SU-DHL-6 (cell line): ENCODE results near the gene RACGAP1.
"Not testable (repeated sequence)": the region's sequence is repeated elsewhere in the genome, so short reads cannot be mapped to it uniquely, and the experiment has no call there.

Experiments
- H2AFZ ChIP-seq: fragments of 200-600 bp; sonication (generic); 2 replicates; pipeline ENCODE4 v1.6.1; 2014; ENCODE audit warnings: low read depth, mild to moderate bottlenecking, moderate library complexity, mixed read lengths, antibody characterized with exemption, low read length; ENCODE audit not compliant: severe bottlenecking
- H3F3A ChIP-seq: fragments of 200-600 bp; shearing (Covaris generic); 2 replicates; pipeline ENCODE4 v1.6.0; 2016; ENCODE audit warnings: antibody characterized with exemption, mild to moderate bottlenecking; ENCODE audit not compliant: insufficient read depth
- H3K27ac ChIP-seq: fragments of 200-600 bp; sonication (generic); 2 replicates; pipeline ENCODE4 v1.5.1; 2016; ENCODE audit warnings: low read depth, mild to moderate bottlenecking, low read length, moderate library complexity, mixed read lengths
- H3K27me3 ChIP-seq: fragments of 200-600 bp; sonication (generic), shearing (Covaris generic); 2 replicates; pipeline ENCODE4 v1.6.0; 2014; ENCODE audit warnings: mild to moderate bottlenecking, low read length
- H3K36me3 ChIP-seq: fragments of 200-600 bp; sonication (generic); 2 replicates; pipeline ENCODE4 v1.6.1; 2014; ENCODE audit warnings: mild to moderate bottlenecking, low read length, mixed read lengths
- H3K4me2 ChIP-seq: fragments of 300-600, 200-600 bp; shearing (Covaris generic), sonication (generic); 2 replicates; pipeline ENCODE4 v1.6.0; 2014; ENCODE audit warnings: low read length, low read depth, mild to moderate bottlenecking; ENCODE audit not compliant: poor library complexity, severe bottlenecking
- H3K4me3 ChIP-seq: fragments of 200-600 bp; sonication (generic); 2 replicates; pipeline ENCODE4 v1.5.1; 2014; ENCODE audit warnings: antibody characterized with exemption, low read length, mild to moderate bottlenecking, mixed read lengths; ENCODE audit not compliant: insufficient read depth, poor library complexity, severe bottlenecking
- H3K79me2 ChIP-seq: fragments of 200-600 bp; sonication (generic); 2 replicates; pipeline ENCODE4 v1.6.1; 2014; ENCODE audit warnings: mild to moderate bottlenecking, low read length, moderate library complexity; ENCODE audit not compliant: insufficient read depth
- H3K9ac ChIP-seq: fragments of 200-600 bp; sonication (generic); 2 replicates; pipeline ENCODE4 v1.7.0; 2014; ENCODE audit warnings: mild to moderate bottlenecking, low read length
- H3K9me2 ChIP-seq: fragments of 200-600 bp; sonication (generic); replicated peaks from 2 replicates; pipeline ENCODE4 v1.6.1; 2014; ENCODE audit warnings: low read length; ENCODE audit not compliant: insufficient read depth
- H3K9me3 ChIP-seq: fragments of 200-600 bp; sonication (generic); 2 replicates; pipeline ENCODE4 v1.6.1; 2014; ENCODE audit warnings: low read length, mixed read lengths; ENCODE audit not compliant: insufficient read depth
- H4K20me1 ChIP-seq: fragments of 200-600 bp; sonication (generic); 2 replicates; pipeline ENCODE4 v1.6.1; 2014; ENCODE audit warnings: low read depth, mild to moderate bottlenecking, antibody characterized with exemption, low read length, moderate library complexity, mixed read lengths
- CTCF ChIP-seq: fragments of 200-600 bp; sonication (generic); IDR thresholded peaks from one replicate; pipeline ENCODE4 v1.5.1; 2017; ENCODE audit warnings: antibody characterized with exemption, mild to moderate bottlenecking, low read length, moderate library complexity; ENCODE audit not compliant: insufficient read depth, poor library complexity, severe bottlenecking
- EZH2phosphoT487 ChIP-seq: fragments of 200-600 bp; sonication (generic), shearing (Covaris generic); conservative IDR thresholded peaks from 2 replicates; pipeline ENCODE4 v1.6.1; 2018; ENCODE audit warnings: mild to moderate bottlenecking, antibody characterized with exemption, low read length, moderate library complexity, mixed read lengths

Gene RACGAP1

GRCh38 chr12:50003595-50003994 lies 21.7 kb downstream of the RACGAP1 start:
- no peak overlapping the region for H3K4me2 ChIP-seq
- no peak for TF ChIP-seq EZH2phosphoT487
- TF ChIP-seq CTCF, result no peak
- no peaks in the 10 kb centered on the region for H4K20me1 ChIP-seq
- H3K27ac ChIP-seq, result no peak overlapping the region
- H3K4me3 ChIP-seq, result no peak overlapping the region
- H3K9me3 ChIP-seq, result no peaks in the 10 kb centered on the region
- no peak overlapping the region for H2AFZ ChIP-seq
- H3K9me2 ChIP-seq, result no peaks in the 10 kb centered on the region
- no peaks in the 10 kb centered on the region; the same call in 1 of the 2 replicates for H3F3A ChIP-seq
- H3K9ac ChIP-seq, result no peak overlapping the region
- H3K27me3 ChIP-seq, result no peaks in the 10 kb centered on the region
- H3K79me2 ChIP-seq, result peaks cover 7% of the 10 kb centered on the region; the same call in 1 of the 2 replicates
- peaks cover 60% of the 10 kb centered on the region for H3K36me3 ChIP-seq

GRCh38 chr12:49998453-49998852 lies 26.8 kb downstream of the RACGAP1 start:
- no peak overlapping the region for H2AFZ ChIP-seq
- H3F3A ChIP-seq, result no peaks in the 10 kb centered on the region; the same call in 1 of the 2 replicates
- no peak overlapping the region for H3K27ac ChIP-seq
- no peaks in the 10 kb centered on the region for H3K9me3 ChIP-seq
- TF ChIP-seq EZH2phosphoT487 (no peak), CTCF (no peak)
- H3K9me2 ChIP-seq, result no peaks in the 10 kb centered on the region
- no peaks in the 10 kb centered on the region for H3K79me2 ChIP-seq
- no peak overlapping the region for H3K4me3 ChIP-seq
- H3K9ac ChIP-seq, result no peak overlapping the region
- H4K20me1 ChIP-seq, result no peaks in the 10 kb centered on the region
- no peak overlapping the region for H3K4me2 ChIP-seq
- H3K27me3 ChIP-seq, result no peaks in the 10 kb centered on the region
- peaks cover 47% of the 10 kb centered on the region for H3K36me3 ChIP-seq

GRCh38 chr12:49990273-49990672 lies 35.0 kb downstream of the RACGAP1 start:
- no peaks in the 10 kb centered on the region; the same call in 1 of the 2 replicates for H4K20me1 ChIP-seq

GRCh38 chr12:49989400-49989799 lies 35.9 kb downstream of the RACGAP1 start:
- H3K27me3 ChIP-seq, H3K9me2 ChIP-seq, H3K79me2 ChIP-seq, H3K27ac ChIP-seq, H4K20me1 ChIP-seq, H3K9me3 ChIP-seq, H3K4me3 ChIP-seq, H3K9ac ChIP-seq, H3F3A ChIP-seq, H3K4me2 ChIP-seq, H2AFZ ChIP-seq: not testable (repeated sequence)
- peaks cover 59% of the 10 kb centered on the region for H3K36me3 ChIP-seq

More at GRCh38 chr12:49990273-49990672, 35.0 kb downstream of the RACGAP1 start:
- Histone ChIP-seq H3K9me2 (no peaks in the 10 kb centered on the region), H3K4me2 (no peak overlapping the region), H3K4me3 (no peak overlapping the region), H3F3A (0 out of 2 replicates have a peak, but pooled peaks cover 3% of the 10 kb centered on the region), H3K9me3 (no peaks in the 10 kb centered on the region), H3K27ac (no peak overlapping the region), H3K36me3 (peaks cover 63% of the 10 kb centered on the region), H3K27me3 (no peaks in the 10 kb centered on the region), H2AFZ (no peak overlapping the region), H3K79me2 (no peaks in the 10 kb centered on the region), H3K9ac (no peak overlapping the region)
- TF ChIP-seq CTCF (no peak), EZH2phosphoT487 (no peak)
